NCI-H446 treated with DMSO at 0.1 percent for 48 hours (cell line): ENCODE measurements around the gene SLC18B1.

ENCODE experiments used
- DNase-seq: peaks from one replicate; lab custom pipeline; 2025; lab: John Stamatoyannopoulos, UW

The SLC18B1 gene

GRCh38 chr6:132741281-132741680 lies 57.2 kb downstream of the SLC18B1 start:
- no peak for DNase-seq

GRCh38 chr6:132736239-132736638 lies 62.2 kb downstream of the SLC18B1 start:
- DNase-seq = no peak

GRCh38 chr6:132734694-132735236 lies 63.7 kb downstream of the SLC18B1 start:
- DNase-seq = no peak

GRCh38 chr6:132733814-132734213 lies 64.6 kb downstream of the SLC18B1 start:
- DNase-seq = no peak

GRCh38 chr6:132733283-132733682 lies 65.2 kb downstream of the SLC18B1 start:
- no peak for DNase-seq

- DNase-seq = no peak
Measured at GRCh38 chr6:132731086-132731485, 67.4 kb downstream of the SLC18B1 start.

GRCh38 chr6:132730560-132730959 lies 67.9 kb downstream of the SLC18B1 start:
- DNase-seq = no peak

GRCh38 chr6:132728616-132729015 lies 69.8 kb downstream of the SLC18B1 start:
- DNase-seq = no peak

GRCh38 chr6:132726608-132726975 lies 71.8 kb downstream of the SLC18B1 start:
- DNase-seq = no peak

- no peak for DNase-seq
Measured at GRCh38 chr6:132725947-132726607, 72.4 kb downstream of the SLC18B1 start.

- DNase-seq = no peak
Measured at GRCh38 chr6:132725471-132725870, 73.0 kb downstream of the SLC18B1 start.

GRCh38 chr6:132719736-132720448 lies 78.5 kb downstream of the SLC18B1 start:
- no peak for DNase-seq
